Measurements from ENCODE around the gene IFI27L2.

Gene IFI27L2

DNA sequence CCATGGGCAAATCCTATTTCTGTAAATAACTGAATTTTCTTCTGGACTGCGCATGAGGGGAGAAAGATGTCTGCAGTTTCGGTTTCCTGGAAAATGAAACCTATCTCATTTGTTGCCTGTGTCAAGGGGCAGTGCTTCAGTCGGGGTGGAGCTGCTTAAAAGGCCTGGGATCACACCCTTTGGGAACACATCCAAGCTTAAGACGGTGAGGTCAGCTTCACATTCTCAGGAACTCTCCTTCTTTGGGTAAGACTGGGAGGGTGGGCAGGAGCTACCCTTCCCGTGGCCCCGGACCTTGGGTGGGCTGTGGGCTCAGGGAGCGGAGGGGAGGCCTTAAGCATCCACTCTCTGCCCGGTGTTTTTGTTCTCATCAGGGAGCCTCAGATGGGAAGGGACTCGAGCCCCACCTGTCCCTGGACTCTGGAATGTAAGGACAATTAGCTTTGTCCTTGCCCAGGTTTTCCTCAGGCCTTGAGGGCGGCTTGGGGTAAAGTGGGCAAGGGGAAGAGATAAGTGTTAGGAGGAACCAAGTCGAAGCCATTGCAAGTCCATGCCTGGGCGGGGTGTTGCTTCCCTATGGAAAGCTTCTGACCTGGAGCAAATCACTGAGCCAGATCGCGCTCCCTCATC, 18.7 kb downstream of the IFI27L2 start, which contains the start of gene IFI27:
IFI27 (plus strand) TSS at position 185 of the 630 bp plus-strand sequence.
- H3K27ac ChIP-seq, result no peak within 1 kb of the TSS
- TF ChIP-seq, protein P1, sequence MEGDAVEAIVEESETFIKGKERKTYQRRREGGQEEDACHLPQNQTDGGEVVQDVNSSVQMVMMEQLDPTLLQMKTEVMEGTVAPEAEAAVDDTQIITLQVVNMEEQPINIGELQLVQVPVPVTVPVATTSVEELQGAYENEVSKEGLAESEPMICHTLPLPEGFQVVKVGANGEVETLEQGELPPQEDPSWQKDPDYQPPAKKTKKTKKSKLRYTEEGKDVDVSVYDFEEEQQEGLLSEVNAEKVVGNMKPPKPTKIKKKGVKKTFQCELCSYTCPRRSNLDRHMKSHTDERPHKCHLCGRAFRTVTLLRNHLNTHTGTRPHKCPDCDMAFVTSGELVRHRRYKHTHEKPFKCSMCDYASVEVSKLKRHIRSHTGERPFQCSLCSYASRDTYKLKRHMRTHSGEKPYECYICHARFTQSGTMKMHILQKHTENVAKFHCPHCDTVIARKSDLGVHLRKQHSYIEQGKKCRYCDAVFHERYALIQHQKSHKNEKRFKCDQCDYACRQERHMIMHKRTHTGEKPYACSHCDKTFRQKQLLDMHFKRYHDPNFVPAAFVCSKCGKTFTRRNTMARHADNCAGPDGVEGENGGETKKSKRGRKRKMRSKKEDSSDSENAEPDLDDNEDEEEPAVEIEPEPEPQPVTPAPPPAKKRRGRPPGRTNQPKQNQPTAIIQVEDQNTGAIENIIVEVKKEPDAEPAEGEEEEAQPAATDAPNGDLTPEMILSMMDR (IDR thresholded peaks at IDR 0.05), result no peak
- TF ChIP-seq ZFX (IDR thresholded peaks at IDR 0.05; ENCODE audit: borderline replicate concordance), result no peak

DNA sequence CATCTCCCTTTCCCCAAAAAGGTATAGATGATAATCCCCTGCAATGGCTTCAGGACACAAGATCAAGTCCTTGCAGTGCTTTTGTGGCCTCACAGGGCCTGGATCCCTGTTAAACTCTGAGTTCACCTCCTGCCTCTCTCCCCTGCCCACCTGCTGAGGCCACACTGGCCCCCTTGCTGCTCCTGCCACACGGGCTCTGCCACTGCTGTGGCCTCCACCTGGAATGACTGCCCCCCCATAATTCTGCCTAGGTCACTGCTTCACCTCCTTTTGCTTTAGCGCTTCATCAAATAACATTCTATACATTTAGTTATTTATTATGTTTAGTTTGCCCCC, 19.5 kb downstream of the IFI27L2 start:
- TF ChIP-seq ZFX (IDR thresholded peaks at IDR 0.05; ENCODE audit: borderline replicate concordance), result no peak
- TF ChIP-seq, protein P1 (IDR thresholded peaks at IDR 0.05), result no peak
- H3K27ac ChIP-seq, result no peak overlapping the region

DNA sequence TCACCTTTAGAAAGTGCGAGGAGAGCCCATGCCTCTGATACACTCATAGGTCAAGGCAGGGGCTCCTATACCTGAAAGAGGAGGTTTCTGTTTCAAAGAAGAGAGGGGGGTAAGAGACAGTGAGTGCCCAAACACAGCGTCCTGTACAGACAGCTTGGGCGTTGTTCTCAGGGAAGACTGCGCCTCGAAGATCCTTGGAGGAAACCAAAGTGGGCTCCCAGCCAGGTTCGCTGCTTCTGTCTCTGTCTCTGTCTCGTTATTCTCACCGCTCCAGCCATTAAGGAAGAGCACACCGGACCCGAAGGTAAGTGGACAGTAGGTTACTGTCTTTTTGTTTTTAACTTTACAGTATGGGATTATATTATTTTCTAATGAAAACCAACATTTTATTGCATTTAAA, 24.7 kb downstream of the IFI27L2 start:
- no peak for TF ChIP-seq ZFX (IDR thresholded peaks at IDR 0.05; ENCODE audit: borderline replicate concordance)
- TF ChIP-seq, protein P1 (IDR thresholded peaks at IDR 0.05), result no peak
- H3K27ac ChIP-seq, result no peak overlapping the region

DNA sequence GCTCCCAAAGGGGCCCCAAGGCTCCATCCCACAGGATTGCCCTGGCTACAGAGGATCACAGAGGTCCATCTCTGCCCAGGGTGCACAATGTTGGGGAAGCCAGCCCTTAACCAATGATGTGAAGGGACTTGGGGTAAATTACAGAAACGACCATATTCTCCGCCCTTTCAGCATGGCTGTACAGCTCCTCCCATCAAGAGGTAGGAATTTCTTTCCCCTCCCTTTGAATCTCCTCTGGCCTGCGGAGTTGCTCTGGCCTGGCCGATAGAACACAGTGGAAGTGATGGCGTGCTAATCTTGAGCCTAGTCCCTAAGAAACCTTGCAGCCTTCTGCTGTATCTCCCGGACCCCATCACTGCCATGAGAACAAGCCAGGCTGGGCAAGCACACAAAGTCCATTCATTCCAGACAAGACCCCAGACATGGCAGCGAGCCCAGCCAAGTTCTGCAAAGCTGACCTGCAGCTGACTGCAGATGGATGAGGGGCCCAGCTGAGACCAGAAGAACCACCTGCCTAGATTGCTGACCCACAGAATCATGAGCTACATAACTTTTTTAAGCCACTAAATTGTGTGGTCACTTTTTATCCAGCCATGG, 25.8 kb downstream of the IFI27L2 start:
- TF ChIP-seq, protein P1 (IDR thresholded peaks at IDR 0.05), result no peak
- TF ChIP-seq ZFX (IDR thresholded peaks at IDR 0.05; ENCODE audit: borderline replicate concordance), result no peak
- H3K27ac ChIP-seq, result no peak overlapping the region

DNA sequence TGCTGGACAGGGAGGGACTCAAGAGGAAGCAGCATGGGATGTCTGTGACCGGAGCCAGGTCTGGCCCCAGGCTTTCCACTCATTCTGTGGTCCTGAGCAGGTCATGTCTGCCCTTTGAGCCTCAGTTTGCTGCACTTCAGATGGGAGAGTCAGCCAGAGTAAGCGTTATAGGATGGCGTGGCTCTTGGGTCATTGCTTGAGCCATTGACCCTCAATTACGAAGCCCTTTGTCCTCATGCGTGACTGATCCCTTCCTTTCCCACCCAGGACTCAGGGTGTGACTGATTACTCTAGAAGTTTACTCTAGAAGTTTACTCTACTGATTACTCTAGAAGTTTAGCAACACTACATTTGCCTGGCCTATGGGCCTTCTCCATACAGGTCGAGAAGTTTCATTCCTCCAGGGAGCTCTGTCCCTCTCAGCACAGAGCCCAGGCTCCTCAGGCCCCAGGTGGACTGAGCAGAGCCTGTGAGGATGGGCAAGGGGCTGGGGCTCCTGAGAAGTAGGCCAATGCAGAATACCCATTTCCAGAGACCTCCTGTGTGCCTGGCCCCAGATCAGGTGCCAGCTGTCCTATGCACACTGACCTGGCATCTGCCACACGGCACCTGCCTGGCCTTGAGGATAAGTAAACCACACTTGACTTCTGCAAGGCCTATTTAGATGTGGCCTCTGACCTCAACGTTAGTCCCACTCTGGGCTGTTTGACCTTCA, 26.5 kb downstream of the IFI27L2 start:
- no peak overlapping the region for H3K27ac ChIP-seq

DNA sequence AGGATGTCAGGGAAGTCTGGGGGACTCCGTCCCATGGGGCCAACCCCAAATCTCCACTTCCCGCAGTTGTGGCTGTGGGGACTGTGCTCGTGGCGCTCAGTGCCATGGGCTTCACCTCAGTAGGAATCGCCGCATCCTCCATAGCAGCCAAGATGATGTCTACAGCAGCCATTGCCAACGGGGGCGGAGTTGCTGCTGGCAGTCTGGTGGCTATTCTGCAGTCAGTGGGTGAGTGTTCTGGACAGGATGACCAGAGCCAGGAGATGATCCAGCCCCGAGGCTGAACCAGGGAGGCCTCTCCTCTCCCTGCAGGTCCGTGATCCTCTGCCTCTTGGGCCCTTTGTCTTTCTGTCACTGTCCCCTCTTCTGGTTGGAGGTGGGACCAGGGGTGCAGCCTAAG, 27.7 kb downstream of the IFI27L2 start:
- TF ChIP-seq, protein P1 (IDR thresholded peaks at IDR 0.05), result no peak
- no peak for TF ChIP-seq ZFX (IDR thresholded peaks at IDR 0.05; ENCODE audit: borderline replicate concordance)
- no peak overlapping the region for H3K27ac ChIP-seq

More for the DNA sequence above, 26.5 kb downstream of the IFI27L2 start:
- TF ChIP-seq, protein P1 (IDR thresholded peaks at IDR 0.05), result no peak

DNA sequence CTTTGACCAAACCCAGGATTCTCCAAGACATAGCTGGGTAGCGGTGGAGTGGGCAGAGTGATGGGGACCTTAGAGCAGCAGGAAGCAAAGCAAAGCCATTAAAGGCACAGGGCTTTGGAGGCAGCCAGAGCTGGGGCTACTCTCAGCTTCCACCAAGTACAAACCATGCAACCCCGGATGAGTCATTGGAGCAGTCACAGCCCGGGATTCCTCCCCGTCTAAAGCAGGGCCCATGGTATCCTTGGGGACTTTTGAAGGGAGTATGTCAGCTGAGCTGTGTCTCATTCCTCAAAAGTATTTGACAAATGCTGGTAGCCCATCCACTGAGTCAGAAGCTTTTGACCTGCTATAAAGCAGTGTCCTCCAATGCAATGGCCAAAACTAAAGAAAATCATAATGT, 28.6 kb downstream of the IFI27L2 start:
- H3K27ac ChIP-seq, result no peak overlapping the region
- no peak for TF ChIP-seq ZFX (IDR thresholded peaks at IDR 0.05; ENCODE audit: borderline replicate concordance)
- TF ChIP-seq, protein P1 (IDR thresholded peaks at IDR 0.05), result no peak

Data from 22Rv1 (cell line).